Nephron (organoid): Measurements from ENCODE around the gene COIL.
A peak's percentile ranks its signal among the peaks of the same experiment; 100 is the strongest.

Experiments
- H3K27ac Mint-ChIP-seq, 3 experiments: 2 replicates each; pipeline ENCODE4 v1.8.0; 2020; ENCODE audit warnings: mixed read lengths in 3 of 3, mild to moderate bottlenecking in 2 of 3, moderate library complexity in 1 of 3
- H3K27me3 Mint-ChIP-seq: 2 replicates; pipeline ENCODE4 v1.8.0; 2021; ENCODE audit warnings: low read depth, mild to moderate bottlenecking, moderate library complexity, mixed read lengths
- H3K36me3 Mint-ChIP-seq: 2 replicates; pipeline ENCODE4 v1.8.0; 2020; ENCODE audit warnings: low read depth, mixed read lengths
- H3K4me1 Mint-ChIP-seq: 2 replicates; pipeline ENCODE4 v1.8.0; 2020; ENCODE audit warnings: mixed read lengths
- H3K4me3 Mint-ChIP-seq, 3 experiments: 2 replicates each; pipeline ENCODE4 v1.8.0; 2020; ENCODE audit warnings: mild to moderate bottlenecking in 3 of 3, mixed read lengths in 3 of 3, moderate library complexity in 2 of 3
- H3K9me3 Mint-ChIP-seq: 2 replicates; pipeline ENCODE4 v1.8.0; 2020; ENCODE audit warnings: mixed read lengths
- TF ChIP-seq, protein P1 (sequence below), 3 experiments: fragments of 200-600 bp; sonication (generic); IDR thresholded peaks; one replicate each; pipeline ENCODE4 v1.5.0; 2021; ENCODE audit warnings: antibody characterized with exemption in 3 of 3; ENCODE audit not compliant: unreplicated experiment in 3 of 3

The COIL gene

DNA sequence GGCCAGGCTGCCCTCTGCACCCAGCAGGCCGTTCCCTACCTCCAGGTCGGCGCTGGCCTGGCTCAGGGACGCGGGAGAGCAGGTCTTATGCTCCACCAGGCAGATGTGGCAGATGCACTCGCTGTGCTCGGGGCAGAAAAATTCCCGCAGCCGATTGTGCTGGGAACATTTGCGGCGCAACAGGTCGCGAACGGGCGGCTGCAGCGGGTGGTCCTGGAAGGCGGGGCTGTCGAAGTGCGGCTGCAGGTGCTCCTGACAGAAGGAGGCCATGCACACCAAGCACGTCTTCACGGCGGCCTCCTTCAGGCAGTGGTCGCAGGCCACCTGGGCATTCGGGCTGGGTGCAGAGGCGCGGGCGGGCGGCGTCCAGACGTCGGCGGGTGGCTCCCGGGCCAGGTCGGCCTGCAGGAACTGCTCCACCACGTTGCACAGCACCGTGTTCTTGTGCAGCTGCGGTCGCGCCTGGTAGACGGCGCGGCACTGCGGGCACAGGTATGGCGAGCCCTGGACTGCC is 47.4 kb downstream of the COIL start:
- peaks cover 7% of the 10 kb centered on the region for H3K9me3 Mint-ChIP-seq
- peak overlapping the region; percentile 90 to 98 (median 92) for H3K4me3 Mint-ChIP-seq
- H3K27ac Mint-ChIP-seq, result peak overlapping the region in 1 of 3 experiments; percentile 48
- peaks cover 4% of the 10 kb centered on the region for H3K4me1 Mint-ChIP-seq
- TF ChIP-seq, protein P1, sequence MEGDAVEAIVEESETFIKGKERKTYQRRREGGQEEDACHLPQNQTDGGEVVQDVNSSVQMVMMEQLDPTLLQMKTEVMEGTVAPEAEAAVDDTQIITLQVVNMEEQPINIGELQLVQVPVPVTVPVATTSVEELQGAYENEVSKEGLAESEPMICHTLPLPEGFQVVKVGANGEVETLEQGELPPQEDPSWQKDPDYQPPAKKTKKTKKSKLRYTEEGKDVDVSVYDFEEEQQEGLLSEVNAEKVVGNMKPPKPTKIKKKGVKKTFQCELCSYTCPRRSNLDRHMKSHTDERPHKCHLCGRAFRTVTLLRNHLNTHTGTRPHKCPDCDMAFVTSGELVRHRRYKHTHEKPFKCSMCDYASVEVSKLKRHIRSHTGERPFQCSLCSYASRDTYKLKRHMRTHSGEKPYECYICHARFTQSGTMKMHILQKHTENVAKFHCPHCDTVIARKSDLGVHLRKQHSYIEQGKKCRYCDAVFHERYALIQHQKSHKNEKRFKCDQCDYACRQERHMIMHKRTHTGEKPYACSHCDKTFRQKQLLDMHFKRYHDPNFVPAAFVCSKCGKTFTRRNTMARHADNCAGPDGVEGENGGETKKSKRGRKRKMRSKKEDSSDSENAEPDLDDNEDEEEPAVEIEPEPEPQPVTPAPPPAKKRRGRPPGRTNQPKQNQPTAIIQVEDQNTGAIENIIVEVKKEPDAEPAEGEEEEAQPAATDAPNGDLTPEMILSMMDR (IDR thresholded peaks at IDR 0.05; ENCODE audit: unreplicated experiment in 3 of 3), result no peak
- H3K36me3 Mint-ChIP-seq, result peaks cover 4% of the 10 kb centered on the region
- H3K27me3 Mint-ChIP-seq, result peaks cover 4% of the 10 kb centered on the region

DNA sequence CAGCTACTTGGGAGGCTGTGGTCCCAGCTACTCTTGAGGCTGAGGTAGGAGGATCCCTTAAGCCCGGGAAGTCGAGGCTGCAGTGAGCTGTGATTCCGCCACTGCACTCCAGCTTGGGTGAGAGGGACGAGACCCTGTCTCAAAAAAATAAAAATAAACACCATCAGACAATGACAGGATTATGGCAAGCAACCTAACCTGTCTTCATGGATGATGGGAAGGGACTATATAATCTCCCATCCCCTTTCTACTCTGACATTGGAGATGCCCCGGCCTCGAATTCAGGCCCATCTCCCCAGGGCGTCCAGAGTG is 47.9 kb downstream of the COIL start:
- Mint-ChIP-seq H3K4me1 (peaks cover 4% of the 10 kb centered on the region), H3K27me3 (peaks cover 4% of the 10 kb centered on the region), H3K36me3 (peaks cover 9% of the 10 kb centered on the region), H3K9me3 (peaks cover 7% of the 10 kb centered on the region), H3K4me3 (peak overlapping the region; percentile 90 to 98 (median 92)), H3K27ac (no peak overlapping the region)
- TF ChIP-seq, protein P1 (IDR thresholded peaks at IDR 0.05; ENCODE audit: unreplicated experiment in 3 of 3), result no peak

DNA sequence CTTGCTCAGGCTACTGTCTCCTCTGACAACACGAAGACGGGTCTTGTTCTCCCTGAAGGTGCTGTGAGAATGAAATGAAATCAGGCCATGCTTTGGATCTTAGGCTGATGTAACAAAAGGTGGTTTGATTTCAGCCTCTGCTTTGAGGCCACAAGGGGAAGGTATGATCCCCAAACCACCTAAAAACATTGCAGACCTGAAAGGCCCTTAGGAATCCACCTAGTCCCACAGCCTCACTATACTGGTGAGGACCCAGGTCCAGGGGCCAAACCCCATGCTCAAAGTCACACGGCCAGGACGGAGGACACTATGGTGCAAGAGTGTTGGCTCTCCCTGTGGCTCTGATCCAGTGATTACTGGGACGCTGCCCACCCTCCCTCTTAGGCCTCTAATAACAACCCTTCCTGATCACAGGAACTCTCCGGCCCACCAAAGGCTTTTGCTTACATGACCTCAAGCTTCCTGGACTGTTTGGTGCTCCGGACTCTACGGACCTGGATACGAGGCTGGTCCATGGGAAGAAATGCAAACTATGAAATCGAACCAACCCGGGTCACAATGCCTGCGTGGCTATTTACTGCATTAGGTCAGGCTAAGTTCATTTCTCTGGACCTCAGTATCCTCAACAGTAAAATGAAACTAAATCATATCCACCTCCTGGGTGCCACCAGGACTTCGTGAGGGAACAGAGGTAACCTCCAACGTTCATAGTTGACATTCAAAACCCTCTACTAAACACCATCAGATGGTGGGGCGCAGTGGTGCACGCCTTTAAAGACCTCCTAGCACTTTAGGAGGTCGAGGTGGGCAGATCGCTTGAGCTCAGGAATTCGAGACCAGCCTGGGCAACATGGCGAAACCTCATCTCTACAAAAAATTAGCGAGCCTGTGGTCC is 48.5 kb downstream of the COIL start:
- no peak overlapping the region for H3K27ac Mint-ChIP-seq
- peaks cover 2% of the 10 kb centered on the region for H3K9me3 Mint-ChIP-seq
- TF ChIP-seq, protein P1 (IDR thresholded peaks at IDR 0.05; ENCODE audit: unreplicated experiment in 3 of 3), result no peak
- peaks cover 4% of the 10 kb centered on the region for H3K4me1 Mint-ChIP-seq
- peak overlapping the region; percentile 90 to 98 (median 92) for H3K4me3 Mint-ChIP-seq
- peaks cover 4% of the 10 kb centered on the region for H3K27me3 Mint-ChIP-seq
- peaks cover 15% of the 10 kb centered on the region for H3K36me3 Mint-ChIP-seq

DNA sequence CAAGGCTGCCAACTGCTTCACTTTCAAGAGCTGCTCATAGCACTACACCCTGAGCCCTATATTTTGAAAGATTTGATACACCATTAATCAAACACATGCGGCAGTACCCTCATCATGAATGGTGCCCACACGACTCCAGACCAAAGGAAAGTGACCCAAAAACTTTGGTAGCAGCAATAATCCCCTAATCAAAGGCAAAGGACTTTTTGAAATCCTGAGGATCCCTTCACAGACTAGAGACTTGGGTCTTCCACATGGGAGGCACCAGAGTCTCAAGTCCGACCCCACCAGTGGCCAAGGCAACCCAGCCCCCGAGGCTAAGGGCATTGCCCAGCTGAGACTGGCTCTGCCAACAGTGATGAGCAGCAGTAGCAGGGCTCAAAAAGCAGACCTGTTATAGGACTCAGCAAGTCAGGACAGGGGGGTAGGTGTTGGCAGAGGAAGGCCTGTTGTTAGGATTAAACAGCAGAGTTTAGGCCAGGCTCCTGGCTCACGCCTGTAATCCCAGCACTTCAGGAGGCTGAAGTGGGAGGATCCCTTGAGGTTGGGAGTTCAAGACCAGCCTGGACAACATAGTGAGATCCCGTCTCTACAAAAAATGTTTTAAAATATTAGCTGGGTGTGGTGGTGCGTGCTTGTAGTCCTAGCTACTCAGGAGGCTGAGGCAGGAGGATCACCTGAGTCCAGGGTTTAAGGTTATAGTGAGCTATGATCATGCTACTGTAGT is 50.2 kb downstream of the COIL start:
- Mint-ChIP-seq H3K4me3 (peak overlapping the region; percentile 20 to 49 (median 40)), H3K9me3 (no peaks in the 10 kb centered on the region), H3K27me3 (peaks cover 4% of the 10 kb centered on the region), H3K36me3 (peaks cover 26% of the 10 kb centered on the region), H3K4me1 (peaks cover 4% of the 10 kb centered on the region), H3K27ac (no peak overlapping the region)
- TF ChIP-seq, protein P1 (IDR thresholded peaks at IDR 0.05; ENCODE audit: unreplicated experiment in 3 of 3), result no peak

DNA sequence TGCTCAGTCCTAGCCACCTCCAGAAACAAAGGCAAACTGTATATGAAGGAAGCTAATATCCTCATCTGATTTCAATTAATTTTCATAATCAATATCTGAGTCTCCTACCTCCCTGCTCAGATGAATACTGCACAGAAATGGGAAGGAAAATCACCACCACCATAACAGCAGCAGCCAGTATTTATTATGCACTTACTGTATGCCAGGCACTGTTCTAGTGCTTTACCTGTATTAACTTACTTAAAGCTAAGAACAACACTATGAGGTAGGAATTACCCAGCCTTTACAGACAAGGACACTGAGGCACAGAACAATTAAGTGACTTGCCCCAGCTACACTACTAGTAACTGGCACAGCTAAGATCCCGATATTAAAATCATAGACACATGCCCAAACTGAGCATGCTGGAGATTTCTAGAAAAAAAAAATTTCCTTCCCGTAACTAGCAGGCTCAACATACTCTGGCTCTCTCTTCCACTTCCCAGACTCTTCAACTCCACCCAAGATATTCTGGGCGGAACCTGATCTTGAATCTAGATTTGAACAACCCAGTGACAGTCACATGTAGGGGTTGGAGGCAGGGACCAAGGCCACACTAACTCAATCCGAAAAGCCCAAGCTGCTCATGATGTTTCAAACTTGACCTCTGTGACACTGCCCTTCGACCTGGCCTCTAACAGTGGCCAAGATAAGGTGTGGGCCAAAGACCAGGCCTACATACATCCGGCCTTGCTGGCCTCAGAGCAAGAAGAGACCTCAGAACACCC is 50.9 kb downstream of the COIL start:
- no peak overlapping the region for H3K4me3 Mint-ChIP-seq
- TF ChIP-seq, protein P1 (IDR thresholded peaks at IDR 0.05; ENCODE audit: unreplicated experiment in 3 of 3), result no peak
- peaks cover 4% of the 10 kb centered on the region for H3K4me1 Mint-ChIP-seq
- H3K36me3 Mint-ChIP-seq, result peaks cover 27% of the 10 kb centered on the region
- H3K9me3 Mint-ChIP-seq, result no peaks in the 10 kb centered on the region
- H3K27ac Mint-ChIP-seq, result no peak overlapping the region
- peaks cover 4% of the 10 kb centered on the region for H3K27me3 Mint-ChIP-seq
